ENCODE results near the gene SLTM.
"Not testable (repeated sequence)": the region's sequence is repeated elsewhere in the genome, so short reads cannot be mapped to it uniquely, and the experiment has no call there.

The SLTM gene

DNA sequence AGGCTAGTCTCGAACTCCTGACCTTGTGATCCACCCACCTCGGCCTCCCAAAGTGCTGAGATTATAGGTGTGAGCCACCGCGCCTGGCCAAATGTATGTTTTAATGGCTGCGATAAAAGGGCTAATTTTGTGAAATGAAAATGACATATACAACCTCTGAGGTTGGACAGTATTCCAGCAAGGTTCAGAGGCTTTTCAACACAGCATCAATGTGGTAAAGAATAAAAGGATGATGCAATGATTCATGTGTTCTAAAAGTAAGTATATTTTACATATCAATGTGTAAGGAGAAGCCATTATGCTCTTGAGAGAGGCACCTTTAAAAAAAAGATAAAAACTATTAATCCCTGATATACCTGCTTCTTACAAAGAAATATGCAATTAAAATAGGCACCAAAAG lies 6.7 kb downstream of the SLTM start:
- DNase-seq (ENCODE audit: low read depth in 2 of 2), result no peak

DNA sequence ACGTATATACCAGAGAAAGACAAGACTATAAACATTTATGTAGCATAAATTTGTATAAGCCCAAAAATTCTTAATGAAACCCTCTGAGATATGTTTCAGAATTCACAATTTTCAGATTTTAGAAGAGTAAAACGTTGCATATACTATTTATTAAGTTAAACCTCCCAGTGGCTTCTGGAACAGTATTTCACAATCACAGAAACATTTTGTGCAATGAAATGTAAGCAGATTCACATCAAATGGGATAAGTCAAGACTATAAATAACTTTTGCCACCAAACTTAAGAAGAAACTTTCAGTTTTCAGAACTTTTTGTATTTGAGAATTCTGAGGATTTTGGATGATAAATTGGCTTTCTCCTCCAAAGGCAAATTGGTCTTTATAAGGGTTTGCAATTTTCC lies 9.2 kb downstream of the SLTM start:
- no peak for DNase-seq (ENCODE audit: low read depth in 2 of 2)

DNA sequence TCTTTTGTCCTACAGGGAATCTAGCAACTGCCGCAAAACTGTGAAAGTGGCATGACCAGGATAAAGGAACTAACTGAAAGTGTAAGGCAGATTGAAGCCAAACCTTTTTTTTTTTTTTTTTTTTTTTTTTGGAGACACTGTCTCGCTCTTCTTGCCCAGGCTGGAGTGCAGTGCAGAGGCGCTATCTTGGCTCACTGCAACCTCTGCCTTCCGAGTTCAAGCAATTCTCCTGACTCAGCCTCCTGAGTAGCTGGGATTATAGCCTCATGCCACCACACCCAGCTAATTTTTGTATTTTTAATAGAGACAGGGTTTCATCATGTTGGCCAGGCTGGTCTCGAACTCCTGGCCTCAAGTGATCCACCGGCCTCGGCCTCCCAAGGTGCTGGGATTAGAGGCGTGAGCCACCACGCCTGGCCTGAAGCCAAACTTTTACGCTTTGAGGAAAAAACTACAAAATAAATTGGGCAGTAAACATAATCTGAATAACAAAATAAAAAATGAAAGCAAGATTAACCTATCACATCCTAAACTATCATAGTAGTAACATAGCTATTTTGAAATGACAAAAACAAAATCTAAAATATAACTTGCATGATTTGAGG lies 9.7 kb downstream of the SLTM start:
- DNase-seq (ENCODE audit: low read depth in 2 of 2), result no peak

DNA sequence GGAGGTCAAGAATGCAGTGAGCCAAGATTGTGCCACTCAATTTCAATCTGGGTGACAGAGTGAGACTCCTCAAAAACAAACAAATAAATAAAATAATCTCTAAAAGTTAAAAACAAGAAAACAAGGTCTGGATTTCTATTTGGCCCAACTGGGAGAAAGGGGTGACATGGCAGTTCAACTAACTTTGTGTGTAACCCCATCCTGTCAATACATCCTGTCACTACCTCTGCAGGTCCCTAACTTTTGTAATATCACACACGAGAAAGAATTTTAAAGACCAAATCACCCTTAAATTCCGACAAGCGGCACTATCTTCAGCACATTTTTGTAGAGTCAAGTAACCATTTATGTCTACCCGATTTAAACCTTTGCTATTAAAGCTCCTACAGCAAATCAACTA lies 10.2 kb downstream of the SLTM start:
- DNase-seq (ENCODE audit: low read depth in 2 of 2), result no peak

DNA sequence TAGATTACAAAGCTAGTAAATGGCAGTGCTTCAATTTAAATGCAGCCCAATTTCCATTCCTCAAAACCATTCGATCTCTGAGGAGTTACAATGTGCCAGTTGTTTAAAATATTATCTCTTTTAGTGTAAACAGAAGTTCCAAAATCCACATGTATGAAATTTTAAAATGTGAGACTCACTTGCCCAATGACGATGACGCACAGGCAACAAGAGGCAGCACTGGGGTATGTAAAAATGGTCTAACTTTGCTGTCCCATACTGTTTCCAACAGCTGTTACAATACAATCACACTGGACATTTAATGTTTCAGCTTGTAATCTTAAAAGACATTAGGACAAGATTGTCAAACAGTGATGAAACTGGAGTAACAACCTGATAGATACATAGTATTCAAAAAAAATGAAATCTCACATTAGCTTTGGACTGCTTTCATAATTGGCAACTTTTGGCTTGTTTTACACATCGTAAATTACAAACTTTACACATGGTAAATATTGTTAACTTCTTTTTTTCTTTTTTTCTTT lies 12.2 kb downstream of the SLTM start:
- no peak for DNase-seq (ENCODE audit: low read depth in 2 of 2)

DNA sequence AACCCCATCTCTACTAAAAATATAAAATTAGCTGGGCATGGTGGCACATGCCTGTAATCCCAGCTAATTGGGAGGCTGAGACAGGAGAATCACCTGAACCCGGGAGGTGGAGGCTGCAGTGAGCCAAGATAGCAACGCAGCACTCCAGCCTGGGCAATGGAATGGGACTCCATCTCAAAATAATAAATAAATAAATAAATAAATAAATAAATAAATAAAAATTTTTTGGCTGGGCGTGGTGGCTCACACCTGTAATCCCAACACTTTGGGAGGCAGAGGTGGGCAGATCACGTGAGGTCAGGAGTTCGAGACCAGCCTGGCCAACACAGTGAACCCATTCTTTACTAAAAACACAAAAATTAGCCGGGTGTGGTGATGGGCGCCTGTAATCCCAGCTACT lies 13.0 kb downstream of the SLTM start:
- DNase-seq (ENCODE audit: low read depth in 2 of 2), result not testable (repeated sequence)

DNA sequence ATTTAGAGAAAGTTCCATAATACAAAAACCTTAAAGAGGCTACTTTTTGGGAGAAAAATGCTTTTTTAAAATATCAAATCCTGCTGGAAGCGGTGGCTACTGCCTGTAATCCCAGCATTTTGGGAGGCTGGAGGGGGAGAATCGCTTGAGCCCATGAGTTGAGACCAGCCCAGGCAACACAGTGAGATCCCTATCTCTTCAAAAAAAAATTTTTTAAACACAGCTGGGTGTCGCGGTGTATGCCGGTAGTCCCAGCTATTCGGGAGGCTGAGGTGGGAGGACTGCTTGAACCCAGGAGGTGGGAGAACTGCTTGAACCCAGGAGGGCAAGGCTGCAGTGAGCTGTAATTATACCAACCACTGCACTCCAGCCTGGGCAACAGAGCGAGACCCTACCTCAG lies 14.2 kb downstream of the SLTM start:
- DNase-seq (ENCODE audit: low read depth in 2 of 2), result no peak

DNA sequence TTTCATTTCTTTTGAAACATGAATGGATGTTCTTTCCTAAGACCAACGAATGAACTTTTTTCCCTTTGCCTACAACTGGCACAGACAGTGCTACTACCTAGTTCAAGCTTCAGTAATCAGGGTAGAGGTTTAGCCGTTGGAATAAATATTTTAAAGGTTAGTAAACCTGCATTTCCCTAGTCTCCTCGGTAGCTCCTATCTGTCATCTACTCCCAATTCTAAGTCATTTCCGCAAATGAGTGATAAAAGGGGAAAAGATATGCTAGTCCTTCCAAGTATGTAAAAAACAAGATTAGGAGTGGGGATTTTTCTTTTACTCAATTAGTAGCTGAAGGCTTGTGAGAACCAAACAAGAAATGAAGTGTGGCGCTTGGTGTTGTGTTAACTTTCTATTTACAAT lies 15.2 kb downstream of the SLTM start:
- no peak for DNase-seq (ENCODE audit: low read depth in 2 of 2)

DNA sequence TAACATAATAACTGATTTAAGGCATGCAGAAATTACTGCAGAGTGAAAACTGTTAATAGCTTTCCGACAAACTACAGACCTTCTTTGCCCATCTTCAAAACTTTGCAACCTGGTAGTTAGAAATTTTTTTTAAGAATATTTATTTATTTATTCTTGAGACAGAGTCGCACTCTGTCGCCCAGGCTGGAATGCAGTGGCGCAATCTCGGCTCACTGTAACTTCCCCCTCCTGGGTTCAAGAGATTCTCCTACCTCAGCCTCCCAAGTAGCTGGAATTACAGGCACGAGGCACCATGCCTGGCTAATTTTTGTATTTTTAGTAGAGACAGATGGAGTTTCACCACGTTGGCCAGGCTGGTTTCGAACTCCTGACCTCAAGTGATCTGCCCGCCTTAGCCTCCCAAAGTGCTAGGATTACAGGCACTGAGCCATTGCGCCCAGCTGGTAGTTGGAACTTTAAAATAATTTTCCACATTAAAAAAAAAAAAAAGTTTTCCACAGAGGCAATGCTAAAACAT lies 15.8 kb downstream of the SLTM start:
- not testable (repeated sequence) for DNase-seq (ENCODE audit: low read depth in 2 of 2)

DNA sequence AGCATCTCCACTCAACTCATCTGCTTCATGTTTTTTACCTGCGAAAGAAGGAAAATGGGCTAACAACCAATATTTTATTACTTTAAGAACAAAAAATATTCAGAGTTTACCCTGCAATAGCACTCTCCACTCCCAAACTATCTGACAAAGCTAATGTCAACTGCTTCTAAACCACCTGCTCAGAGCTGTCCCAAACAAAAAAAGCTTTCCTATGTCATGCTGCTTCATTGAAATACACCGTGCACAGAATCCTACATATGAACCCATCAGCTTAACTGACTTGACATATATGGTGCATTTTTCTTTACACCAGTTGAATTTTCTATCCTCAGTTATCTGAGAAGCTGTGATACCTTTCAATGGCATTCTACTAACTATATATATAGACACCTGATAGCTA lies 16.5 kb downstream of the SLTM start:
- DNase-seq (ENCODE audit: low read depth in 2 of 2), result no peak

DNA sequence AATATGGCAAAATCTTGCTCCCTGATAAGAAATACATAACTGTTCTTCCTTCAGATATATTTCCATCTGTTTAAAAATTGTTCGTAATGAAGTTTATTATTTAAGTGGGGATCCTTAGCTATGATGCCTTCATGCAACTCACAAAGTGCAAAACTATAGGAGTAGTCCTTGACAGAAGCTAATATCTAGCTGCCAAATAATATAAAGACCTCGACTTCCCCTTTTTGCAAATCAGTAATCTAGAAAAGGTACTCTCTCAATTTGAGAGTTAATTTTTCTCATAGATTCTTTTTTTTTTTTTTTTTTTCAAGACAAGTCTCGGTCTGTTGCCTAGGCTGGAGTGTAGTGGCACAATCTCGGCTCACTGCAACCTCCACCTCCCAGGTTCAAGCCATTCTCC lies 23.0 kb downstream of the SLTM start:
- no peak for DNase-seq (ENCODE audit: low read depth in 2 of 2)

DNA sequence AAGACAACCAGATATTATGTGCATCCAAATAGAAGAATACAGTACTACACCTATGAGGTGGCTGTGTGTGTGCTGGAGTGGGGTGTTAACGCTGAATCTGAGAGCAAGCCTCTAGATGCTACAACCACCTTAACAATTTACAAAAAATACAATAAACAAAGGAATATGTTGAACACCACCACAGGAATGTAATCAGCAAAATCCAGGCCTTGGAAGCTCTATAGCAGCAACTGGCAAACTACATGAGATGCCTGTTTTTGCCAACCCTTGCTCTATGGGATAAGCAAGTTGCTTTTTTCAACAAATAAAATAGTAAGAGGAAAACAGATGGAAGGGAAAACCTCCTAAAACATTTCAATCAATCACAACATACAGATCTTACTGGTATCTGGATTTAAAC lies 23.9 kb downstream of the SLTM start:
- DNase-seq (ENCODE audit: low read depth in 2 of 2), result no peak

DNA sequence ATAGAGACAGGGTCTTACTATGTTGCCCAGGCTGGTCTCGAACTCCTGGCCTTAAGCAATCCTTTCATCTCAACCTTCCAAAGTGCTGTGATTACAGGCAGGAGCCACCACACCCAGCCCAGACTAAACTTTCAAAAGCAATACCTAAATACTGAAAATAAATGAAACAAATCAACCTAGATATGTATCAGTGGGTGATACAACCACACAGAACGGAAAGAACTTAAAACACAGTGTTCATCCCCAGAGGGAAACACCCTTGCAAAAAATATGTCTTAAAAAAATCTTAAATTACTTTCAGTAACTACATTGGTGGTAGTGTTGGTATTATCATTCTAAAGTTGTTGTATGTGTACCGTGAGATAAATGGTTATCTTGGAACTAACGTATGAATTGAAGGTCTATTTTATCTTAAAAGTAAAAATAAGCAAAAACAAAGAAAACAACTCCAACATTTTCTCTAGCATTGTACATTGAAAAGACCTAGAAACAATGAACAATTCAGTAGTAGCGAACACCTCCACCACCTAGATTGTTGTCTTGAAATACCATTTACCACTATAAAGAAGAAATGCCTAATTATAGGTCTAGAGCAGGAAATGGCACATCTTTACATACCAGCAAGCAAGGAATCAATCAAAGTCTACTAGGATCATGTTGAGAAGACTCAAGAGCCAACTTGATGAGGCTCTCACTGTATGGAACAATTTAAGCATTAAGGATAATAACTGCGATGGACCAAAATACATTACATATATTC lies 24.7 kb downstream of the SLTM start:
- DNase-seq (ENCODE audit: low read depth in 2 of 2), result no peak

DNA sequence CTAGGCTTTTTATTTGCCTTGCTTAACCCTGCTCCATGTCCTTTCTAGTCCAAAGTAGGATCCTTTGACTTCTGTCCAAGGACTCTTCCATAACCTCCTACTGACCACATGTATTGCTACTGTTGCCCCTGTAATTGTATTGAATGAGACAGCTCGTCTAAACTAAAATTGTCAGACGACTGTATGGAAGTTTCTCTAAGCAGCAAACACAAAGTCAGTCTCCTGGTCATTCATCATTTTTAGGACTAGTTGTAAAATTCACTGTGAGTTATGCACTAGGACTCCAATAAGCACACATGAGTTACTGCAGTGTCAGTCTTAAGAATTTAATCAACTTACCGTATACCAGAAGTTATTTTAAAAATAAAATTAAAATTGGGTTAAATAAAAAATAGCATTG lies 32.8 kb downstream of the SLTM start:
- DNase-seq (ENCODE audit: low read depth in 2 of 2), result no peak

DNA sequence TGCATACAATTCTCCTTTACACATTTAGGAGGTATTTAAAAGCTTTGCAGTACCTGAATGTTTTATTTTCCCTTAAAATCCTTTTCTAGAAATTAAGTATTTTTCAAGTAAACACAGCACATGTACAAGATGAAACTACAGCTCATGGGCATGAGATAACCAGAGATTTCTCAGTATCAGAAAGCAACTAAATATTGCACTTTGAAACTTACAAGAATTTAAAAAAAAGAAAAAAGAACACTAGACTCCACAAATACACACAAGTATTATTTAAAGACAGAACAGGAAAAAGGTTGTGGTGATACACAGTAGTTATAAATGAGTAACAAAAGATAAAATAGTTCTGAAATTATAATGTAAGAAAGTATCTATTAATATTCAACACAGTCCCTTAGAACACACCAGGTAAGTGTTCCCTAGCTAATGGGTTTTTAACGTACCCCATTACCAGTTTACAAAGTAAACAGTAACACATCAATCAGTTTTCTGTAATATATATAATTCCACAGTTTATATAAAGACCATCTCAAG lies 35.3 kb downstream of the SLTM start:
- DNase-seq (ENCODE audit: low read depth in 2 of 2), result no peak

DNA sequence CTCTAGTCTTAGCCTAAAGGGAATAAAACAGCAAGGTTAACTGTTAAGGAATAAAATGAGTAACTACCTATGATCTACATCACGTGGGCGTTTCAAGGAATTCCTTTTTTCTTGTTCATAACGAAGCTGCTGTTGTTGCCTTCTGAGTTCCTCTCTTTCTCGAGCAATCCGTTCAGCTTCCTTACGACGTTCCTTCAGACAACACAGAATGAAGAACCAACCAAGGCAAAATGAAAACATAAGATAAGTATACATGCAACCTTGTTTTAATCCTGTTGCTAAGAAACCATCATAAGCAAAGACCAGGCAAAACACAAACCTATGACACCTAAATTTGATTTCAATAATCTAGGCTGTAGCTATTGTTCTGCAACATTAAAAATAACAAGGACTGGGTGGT lies 44.1 kb downstream of the SLTM start:
- DNase-seq (ENCODE audit: low read depth in 2 of 2), result no peak

DNA sequence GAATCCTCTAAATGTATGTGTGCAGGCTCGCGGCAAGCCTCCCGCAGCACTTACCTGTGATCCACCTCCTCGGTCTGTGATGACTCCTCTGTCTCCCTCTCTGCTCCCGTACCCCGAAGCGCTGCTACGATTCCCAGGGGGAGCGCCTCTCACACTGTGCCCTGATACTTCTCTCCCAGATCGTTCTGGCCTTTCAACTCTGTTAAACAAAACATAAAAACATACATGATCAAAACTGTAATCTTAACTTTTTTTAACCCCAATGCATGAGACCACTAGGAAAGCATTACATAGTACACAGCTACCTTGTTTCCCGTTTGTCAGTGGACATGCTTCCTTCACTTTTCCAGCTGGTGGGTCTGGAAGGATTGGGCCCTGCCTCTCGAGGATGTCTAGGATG lies 46.6 kb downstream of the SLTM start:
- DNase-seq (ENCODE audit: low read depth in 2 of 2), result no peak

DNA sequence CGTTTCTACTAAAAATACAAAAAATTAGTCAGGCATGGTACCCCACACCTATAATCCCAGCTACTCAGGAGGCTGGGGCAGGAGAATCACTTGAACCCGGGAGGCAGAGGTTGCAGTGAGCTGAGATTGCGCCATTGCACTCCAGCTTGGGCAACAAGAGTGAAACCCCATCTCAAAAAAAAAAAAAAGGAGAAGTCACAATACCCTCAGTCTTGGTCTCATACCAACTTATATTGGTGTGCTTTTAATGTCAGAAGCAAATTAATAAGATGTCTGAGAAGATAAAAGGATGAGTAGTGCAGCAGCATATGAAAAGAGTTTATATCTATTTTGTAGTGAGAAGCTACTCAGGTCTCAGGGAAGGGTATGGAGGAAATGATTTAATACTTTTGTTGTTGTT lies 49.6 kb downstream of the SLTM start:
- not testable (repeated sequence) for DNase-seq (ENCODE audit: low read depth in 2 of 2)

DNA sequence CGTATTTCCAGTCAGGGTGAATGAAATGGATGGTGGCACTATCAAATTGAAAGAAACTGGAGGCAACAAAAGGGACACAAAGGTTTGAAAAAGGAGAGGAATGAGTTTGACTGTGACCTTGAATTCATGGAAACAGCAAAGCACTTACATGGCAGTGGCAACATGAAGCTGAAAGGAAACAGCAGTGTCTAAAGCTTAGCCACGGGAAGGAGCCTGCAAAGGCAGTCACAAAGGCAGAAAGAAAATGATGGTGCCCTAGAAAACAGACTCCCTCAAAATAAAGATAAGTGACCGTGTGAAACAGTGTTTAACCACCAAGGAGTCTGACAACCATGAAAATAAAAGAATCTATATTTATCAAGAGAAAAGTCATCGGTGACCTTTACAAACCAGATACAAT lies 51.2 kb downstream of the SLTM start:
- no peak for DNase-seq (ENCODE audit: low read depth in 2 of 2)

DNA sequence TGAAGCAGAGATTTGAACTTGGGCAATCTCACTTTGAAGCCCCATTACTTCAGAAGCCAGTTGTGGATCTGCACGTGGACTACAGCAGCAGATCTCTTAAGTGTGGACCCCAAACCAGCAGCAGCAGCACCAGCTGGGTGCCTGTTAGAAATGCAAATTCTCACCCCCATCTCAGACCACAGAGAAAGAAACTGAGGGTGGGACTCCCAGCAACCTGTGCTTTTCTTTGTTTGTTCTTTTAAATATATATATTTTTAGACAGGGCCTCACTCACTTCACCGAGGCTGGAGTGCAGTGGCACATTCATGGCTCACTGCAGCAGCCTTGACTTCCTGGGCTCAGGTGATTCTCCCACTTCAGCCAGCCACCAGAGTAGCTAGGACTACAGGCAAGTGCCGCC lies 53.2 kb downstream of the SLTM start:
- no peak for DNase-seq (ENCODE audit: low read depth in 2 of 2)

DNA sequence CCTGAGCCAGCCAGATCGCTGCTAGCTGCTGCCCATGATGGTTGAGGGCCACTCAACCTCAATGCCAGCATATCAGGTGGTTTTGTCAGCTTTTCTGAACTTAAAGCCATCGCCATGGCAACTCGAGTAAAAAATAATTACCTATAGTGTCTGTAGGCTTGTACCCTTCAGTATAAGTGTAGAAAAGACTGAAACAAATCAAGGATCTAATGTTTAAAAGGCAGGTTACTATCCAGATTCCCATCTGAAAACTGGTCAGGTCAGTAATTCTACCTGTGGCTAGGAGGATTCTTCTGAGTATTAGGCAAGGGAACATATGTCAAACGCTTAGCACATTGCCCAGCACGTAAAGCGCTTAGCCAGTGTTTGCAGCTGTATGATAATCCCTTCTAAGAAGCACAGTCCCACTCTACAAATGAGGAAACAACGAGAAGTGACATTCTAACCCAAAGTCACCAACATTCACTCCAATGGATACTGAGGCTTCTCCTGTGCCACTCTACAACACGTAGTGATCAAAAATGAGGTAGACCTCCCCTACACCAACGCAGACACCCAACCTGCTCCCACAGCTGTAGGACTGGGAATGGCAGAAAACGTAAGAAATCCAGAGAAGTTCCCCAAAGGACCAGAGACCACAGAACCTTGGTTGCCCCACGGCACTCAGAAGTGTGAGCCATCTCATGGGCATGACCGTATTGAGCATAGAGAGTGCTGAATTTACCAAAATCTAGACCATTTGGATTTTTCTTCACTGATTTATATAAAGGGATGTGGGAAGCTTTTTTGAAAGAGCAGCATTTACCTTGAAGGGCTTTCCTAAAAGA lies 55.3 kb downstream of the SLTM start:
- DNase-seq (ENCODE audit: low read depth in 2 of 2), result no peak

Measured in stimulated activated CD8-positive, alpha-beta memory T cell treated with anti-CD3 and anti-CD28 coated beads, Interleukin-15, amount 100 ng/mL, for 4 hours (primary cell).